ENCODE data around the gene NT5DC1.

GRCh38 chr6:116239856-116240255, 139.2 kb downstream of the NT5DC1 start:
- no peak for TF ChIP-seq POLR2A (IDR thresholded peaks at IDR 0.05)
- TF ChIP-seq POLR2AphosphoS5 (IDR thresholded peaks at IDR 0.05), result no peak
